ENCODE measurements around the gene ATF1. TPM values are rescaled to one million over a fixed set of nuclear protein-coding genes. Genes with fewer than 3 reads are reported as not detected.

The ATF1 gene
- 37.8 TPM for polyA plus RNA-seq (ENCODE audit: insufficient read length)

GRCh38 chr12:50763639-50764285 is at the start of gene ATF1:
TSS of gene ATF1 (plus strand) at chr12:50764101. CDS start at chr12:50780146, 16,045 bp downstream.
- DNase-seq (ENCODE audit: low read depth): peak; percentile 71

DNA sequence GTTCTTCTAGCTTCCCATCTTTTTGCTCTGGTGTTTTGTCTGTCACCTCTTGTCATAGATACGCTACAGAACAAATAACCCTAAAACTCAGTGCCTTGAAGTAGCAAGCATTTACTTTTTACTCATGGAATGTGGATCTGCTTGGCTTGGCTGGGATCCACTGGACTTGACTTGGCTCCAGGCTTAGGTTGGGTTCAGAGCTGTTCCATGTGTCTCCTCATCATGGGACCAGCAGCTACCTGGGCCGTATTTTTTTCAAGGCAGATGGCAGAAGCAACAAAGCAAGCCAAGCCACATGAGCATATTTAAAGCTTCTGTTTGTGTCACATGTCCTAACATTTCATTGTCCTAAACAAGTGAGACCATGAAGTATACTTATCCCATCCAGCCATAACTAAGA is 48.7 kb upstream of the ATF1 start:
- no peak for DNase-seq (ENCODE audit: low read depth)

DNA sequence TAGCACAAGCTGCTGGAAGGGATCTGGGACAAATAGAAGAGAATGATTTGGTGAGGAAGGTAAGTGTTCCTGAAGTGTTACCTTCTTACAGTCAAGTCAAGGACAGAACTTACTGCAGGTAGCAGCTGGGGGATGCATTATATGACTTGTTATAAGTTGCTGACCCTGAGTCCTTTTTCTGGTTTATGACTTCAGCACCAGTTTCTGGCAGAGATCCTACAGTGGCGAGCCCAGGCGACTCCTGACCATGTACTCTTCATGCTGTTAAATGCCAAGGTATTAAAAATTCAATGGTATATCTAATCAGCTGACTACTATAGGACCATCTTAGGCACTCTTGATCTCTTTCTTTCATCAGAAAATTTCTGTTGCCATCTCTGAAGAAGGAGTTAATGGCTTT is 45.1 kb upstream of the ATF1 start:
- DNase-seq (ENCODE audit: low read depth): no peak

- DNase-seq (ENCODE audit: low read depth): no peak
These were observed 43.8 kb upstream of the ATF1 start for GRCh38 chr12:50720085-50720484.

DNA sequence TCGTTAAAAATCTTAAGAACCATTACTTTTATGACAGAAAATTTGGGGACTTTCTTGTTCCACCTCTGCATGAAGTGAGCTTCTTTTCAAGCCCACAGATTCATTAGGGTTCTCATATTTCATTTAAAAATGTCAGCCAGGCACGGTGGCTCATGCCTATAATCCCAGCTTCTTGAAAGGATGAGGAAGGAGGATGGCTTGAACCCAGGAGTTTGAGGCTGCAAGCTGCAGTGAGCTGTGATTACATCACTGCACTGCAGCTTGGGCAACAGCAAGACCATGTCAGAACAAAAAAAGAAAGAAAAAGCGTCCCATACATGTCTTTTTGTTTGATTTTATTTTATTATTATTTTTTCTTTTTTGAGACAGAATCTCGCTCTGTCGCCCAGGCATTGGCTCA is 43.4 kb upstream of the ATF1 start:
- DNase-seq (ENCODE audit: low read depth): no peak

DNA sequence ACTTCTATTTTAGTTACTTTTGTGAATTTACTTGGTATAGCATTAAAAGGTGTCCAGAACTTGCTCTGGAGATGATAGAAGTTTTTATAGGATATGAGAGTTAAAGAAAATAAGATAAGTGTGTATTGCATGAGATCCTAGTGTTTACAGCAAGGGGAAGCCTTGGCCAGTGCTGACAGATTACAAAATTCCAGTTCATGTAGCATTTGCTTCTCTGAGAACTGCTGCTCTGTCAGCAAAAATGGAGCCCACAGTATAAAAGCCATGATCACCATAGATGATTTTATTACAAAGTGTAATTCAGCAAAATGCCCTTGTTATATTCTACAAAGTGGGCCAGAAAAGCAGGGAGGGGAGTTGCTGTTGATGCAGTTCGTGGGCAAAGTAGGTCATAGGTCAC is 40.0 kb upstream of the ATF1 start:
- DNase-seq (ENCODE audit: low read depth): no peak

DNA sequence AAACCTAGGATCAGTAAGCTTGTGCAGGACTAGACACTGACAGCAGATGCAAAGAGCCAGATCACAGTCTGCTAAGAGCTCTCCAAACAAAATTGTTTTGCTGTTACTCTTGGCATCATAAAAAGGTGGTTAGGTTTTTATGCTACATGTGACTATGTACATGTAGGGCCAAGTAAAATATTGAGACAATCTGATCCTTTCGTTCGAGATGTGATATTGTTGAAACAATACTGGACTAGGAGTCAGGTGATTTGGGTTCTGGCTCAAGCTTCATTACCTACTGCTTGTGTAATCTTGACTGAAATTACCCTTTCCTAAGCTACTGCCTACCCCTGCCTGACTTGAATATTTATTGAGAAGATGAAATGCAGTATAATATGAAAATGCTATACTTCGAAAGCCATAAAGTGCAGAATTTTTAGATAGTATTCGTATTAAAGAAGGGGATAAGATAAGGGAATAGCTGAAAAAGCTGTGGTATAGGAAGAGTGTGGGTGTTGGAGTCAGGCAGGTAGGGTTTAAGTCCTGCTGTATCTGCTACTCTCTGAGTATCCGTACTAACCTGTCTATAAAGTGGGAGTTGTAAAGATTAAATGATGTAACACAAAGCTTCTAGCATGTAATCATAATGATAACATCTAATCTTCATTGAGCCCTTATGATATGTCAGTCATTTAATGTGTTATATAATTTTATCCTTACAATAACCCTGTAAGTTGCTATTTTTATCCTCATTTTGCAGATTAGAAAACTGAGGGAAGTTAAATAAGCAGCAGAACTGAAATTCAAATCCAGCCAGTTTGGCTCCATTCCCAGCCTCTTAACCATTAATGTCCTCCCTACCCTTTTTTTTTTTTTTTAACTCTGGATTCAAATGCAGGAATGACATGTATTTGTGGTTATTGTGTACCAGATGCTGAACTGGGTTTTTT is 38.6 kb upstream of the ATF1 start:
- no peak for DNase-seq (ENCODE audit: low read depth)

- DNase-seq (ENCODE audit: low read depth): no peak
These were observed 36.4 kb upstream of the ATF1 start for GRCh38 chr12:50727466-50727865.

GRCh38 chr12:50728417-50728816 is 35.5 kb upstream of the ATF1 start:
- no peak for DNase-seq (ENCODE audit: low read depth)

DNA sequence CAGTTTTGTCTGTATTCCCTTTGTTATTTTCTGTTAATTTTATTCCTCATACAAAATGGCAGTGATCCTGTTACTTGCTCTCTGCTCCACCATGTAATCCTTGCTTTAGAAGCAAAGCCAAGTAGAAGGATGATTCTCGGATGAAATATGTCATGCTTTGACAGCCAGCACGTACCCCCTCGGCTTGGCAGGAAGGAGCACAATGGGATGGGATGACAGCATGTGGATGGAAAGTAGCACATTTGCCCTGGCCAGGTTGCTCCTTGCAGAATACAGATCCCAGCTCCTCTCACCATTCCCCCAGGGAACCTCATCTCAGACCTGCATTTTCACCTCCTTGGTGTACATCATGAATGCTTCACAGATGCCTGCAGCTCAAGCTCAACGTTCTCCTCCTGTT is 35.1 kb upstream of the ATF1 start:
- DNase-seq (ENCODE audit: low read depth): no peak

- DNase-seq (ENCODE audit: low read depth): no peak
These were observed 31.3 kb upstream of the ATF1 start for GRCh38 chr12:50732591-50732990.

GRCh38 chr12:50733706-50734105 is 30.2 kb upstream of the ATF1 start:
- DNase-seq (ENCODE audit: low read depth): no peak

DNA sequence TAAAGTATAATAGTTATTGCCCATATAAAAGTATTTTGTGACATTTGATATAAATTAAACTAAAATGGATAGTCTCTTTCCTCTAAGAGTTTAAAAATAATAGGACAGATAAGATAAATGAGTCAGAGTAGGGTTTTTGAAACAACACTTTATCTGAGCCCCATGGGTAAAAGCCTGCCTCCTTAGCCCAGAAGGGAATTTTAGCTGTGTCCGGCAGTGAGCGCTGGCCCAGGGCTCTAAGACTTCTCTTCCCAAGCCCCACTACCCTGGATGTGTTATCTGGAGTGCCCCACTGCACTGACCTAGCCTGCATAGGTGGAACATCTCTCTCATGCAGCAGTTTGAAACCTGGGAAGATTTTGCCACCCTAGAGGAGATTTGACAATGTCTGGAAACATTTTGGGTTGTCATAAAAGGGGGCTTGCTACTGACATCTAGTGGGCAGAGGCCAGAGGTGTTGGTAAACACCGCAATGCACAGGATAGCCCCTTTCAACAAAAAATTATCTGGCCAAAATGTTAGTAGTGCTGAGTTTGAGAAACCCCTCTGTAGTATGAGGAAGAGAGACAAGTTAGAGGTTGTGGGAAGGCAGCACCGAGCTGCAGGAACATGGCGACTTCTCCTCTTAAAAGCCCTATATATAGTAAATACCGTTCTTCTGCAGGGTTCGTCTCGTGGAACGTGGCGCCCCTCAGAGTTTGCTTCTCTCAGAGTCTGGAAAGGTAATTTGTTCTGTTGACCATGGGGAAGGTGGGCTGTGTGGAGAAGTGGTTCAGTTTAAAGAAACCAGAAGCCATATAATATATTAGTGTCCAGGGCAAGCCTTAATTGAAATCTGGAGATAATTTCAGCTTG is 29.3 kb upstream of the ATF1 start:
- DNase-seq (ENCODE audit: low read depth): peak; percentile 6

DNA sequence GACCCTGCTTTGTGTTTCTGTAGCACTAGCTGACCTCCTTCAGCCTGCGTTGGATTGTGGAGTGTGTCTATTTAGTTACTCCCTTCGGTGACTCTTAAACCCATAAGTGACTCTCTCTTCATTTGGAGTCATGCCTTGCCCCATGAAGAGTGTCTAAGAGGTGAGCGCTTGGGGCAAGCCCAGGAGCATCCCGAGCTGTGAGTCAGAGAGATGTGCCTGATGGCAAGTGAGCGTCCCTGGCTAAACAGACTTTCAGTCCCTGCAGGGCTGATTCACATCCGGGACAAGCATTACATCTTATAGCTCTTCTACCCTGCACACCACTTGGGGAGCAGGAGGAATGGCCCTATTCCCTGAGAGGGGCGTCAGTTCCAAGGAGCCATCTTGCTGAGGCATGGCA is 24.3 kb upstream of the ATF1 start:
- DNase-seq (ENCODE audit: low read depth): no peak

DNA sequence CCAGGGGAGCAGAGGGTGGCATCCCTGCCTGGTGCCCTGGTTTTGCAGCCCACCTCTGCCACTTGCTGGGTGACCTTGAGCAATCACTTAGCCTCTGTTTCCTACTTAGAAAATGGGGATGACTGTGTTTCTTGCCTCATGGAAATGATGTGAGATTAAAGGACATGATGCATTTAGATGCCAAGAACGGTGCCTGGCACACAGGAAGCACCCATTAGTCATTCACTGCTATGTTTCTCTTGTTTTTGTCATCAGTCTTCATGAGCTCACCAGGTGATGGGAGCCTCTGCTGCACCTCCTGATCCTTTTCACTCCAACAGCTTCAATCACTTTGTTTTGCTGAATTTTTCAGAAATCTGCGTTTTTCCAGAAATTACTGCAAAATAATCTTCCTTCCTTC is 23.6 kb upstream of the ATF1 start:
- DNase-seq (ENCODE audit: low read depth): no peak

DNA sequence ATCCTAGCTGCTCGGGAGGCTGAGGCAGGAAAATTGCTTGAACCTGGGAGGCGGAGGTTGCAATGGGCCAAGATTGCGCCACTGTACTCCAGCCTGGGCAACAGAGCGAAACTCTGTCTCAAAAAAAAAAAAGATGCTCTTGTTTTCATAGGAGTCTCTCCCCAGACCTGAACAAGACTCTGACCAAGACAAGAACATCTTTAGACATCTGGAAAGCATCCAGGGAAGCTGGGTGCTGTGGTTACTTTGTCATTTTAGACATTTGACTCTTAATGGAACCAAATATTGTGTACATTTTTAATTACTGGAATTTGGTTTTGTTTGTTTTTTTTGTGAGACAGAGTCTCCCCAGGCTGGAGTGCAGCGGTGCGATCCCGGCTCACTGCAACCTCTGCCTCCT is 21.1 kb upstream of the ATF1 start:
- no peak for DNase-seq (ENCODE audit: low read depth)

- DNase-seq (ENCODE audit: low read depth): no peak
These were observed 18.0 kb upstream of the ATF1 start for GRCh38 chr12:50745861-50746260.

- no peak for DNase-seq (ENCODE audit: low read depth)
These were observed 17.5 kb upstream of the ATF1 start for GRCh38 chr12:50746431-50746830.

GRCh38 chr12:50747817-50748216 is 16.1 kb upstream of the ATF1 start:
- DNase-seq (ENCODE audit: low read depth): no peak

- DNase-seq (ENCODE audit: low read depth): no peak
These were observed 14.4 kb upstream of the ATF1 start for GRCh38 chr12:50749459-50749882.

DNA sequence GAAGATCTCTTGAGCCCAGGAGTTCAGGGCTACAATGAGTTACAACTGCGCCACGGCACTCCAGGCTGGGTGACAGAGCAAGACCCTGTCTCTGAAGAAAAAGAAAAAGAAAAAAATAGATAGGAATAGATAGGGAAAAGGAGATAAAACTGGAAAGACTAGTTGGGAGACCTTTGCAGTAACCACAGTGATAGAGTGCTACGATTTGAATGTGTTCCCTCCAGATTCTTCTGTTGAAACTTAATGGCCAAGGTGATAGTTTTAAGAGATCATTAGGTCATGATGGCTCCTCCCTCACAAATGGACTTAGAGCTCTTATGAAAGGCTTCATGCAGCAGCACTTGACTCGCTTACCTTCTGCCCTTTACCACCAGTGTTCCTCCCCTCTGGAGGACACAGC is 13.5 kb upstream of the ATF1 start:
- no peak for DNase-seq (ENCODE audit: low read depth)
